ENCODE results near the gene ATP10A.
A peak's percentile ranks its signal among the peaks of the same experiment; 100 is the strongest.

Gene ATP10A

GRCh38 chr15:25830844-25831451 is 32.2 kb downstream of the ATP10A start:
- Histone ChIP-seq H3K27me3 (ENCODE audit: control insufficient read depth, insufficient read depth, low read length) (no peaks in the 10 kb centered on the region), H3K4me3 (ENCODE audit: low read length) (no peak overlapping the region), H3K36me3 (ENCODE audit: control insufficient read depth, insufficient read depth, low read length) (no peaks in the 10 kb centered on the region), H3K9me3 (ENCODE audit: control insufficient read depth, low read length) (no peaks in the 10 kb centered on the region), H3K9ac (ENCODE audit: low read length) (peak overlapping the region; percentile 35), H3K4me1 (ENCODE audit: control insufficient read depth, insufficient read depth, low read length) (no peaks in the 10 kb centered on the region)

GRCh38 chr15:25829073-25829472 is 34.1 kb downstream of the ATP10A start:
- Histone ChIP-seq H3K4me3 (ENCODE audit: low read length) (no peak overlapping the region), H3K9me3 (ENCODE audit: control insufficient read depth, low read length) (no peaks in the 10 kb centered on the region), H3K36me3 (ENCODE audit: control insufficient read depth, insufficient read depth, low read length) (no peaks in the 10 kb centered on the region), H3K27me3 (ENCODE audit: control insufficient read depth, insufficient read depth, low read length) (no peaks in the 10 kb centered on the region), H3K4me1 (ENCODE audit: control insufficient read depth, insufficient read depth, low read length) (no peaks in the 10 kb centered on the region), H3K9ac (ENCODE audit: low read length) (no peak overlapping the region)

GRCh38 chr15:25825207-25825606 is 37.9 kb downstream of the ATP10A start:
- Histone ChIP-seq H3K9me3 (ENCODE audit: control insufficient read depth, low read length) (no peaks in the 10 kb centered on the region), H3K4me3 (ENCODE audit: low read length) (no peak overlapping the region), H3K9ac (ENCODE audit: low read length) (no peak overlapping the region), H3K36me3 (ENCODE audit: control insufficient read depth, insufficient read depth, low read length) (no peaks in the 10 kb centered on the region), H3K27me3 (ENCODE audit: control insufficient read depth, insufficient read depth, low read length) (no peaks in the 10 kb centered on the region), H3K4me1 (ENCODE audit: control insufficient read depth, insufficient read depth, low read length) (no peaks in the 10 kb centered on the region)

- Histone ChIP-seq H3K4me3 (ENCODE audit: low read length) (no peak overlapping the region), H3K9ac (ENCODE audit: low read length) (no peak overlapping the region), H3K9me3 (ENCODE audit: control insufficient read depth, low read length) (no peaks in the 10 kb centered on the region), H3K4me1 (ENCODE audit: control insufficient read depth, insufficient read depth, low read length) (no peaks in the 10 kb centered on the region), H3K27me3 (ENCODE audit: control insufficient read depth, insufficient read depth, low read length) (no peaks in the 10 kb centered on the region), H3K36me3 (ENCODE audit: control insufficient read depth, insufficient read depth, low read length) (no peaks in the 10 kb centered on the region)
These were observed 38.5 kb downstream of the ATP10A start for GRCh38 chr15:25824618-25825017.

GRCh38 chr15:25812845-25813244 is 50.3 kb downstream of the ATP10A start:
- H3K9ac ChIP-seq (ENCODE audit: low read length) = no peak overlapping the region
- H3K4me1 ChIP-seq (ENCODE audit: control insufficient read depth, insufficient read depth, low read length) = no peaks in the 10 kb centered on the region
- H3K36me3 ChIP-seq (ENCODE audit: control insufficient read depth, insufficient read depth, low read length) = no peaks in the 10 kb centered on the region
- H3K4me3 ChIP-seq (ENCODE audit: low read length) = no peak overlapping the region
- H3K9me3 ChIP-seq (ENCODE audit: control insufficient read depth, low read length) = no peaks in the 10 kb centered on the region
- H3K27me3 ChIP-seq (ENCODE audit: control insufficient read depth, insufficient read depth, low read length) = no peaks in the 10 kb centered on the region

GRCh38 chr15:25812073-25812472 is 51.1 kb downstream of the ATP10A start:
- H3K9me3 ChIP-seq (ENCODE audit: control insufficient read depth, low read length) = no peaks in the 10 kb centered on the region
- H3K4me1 ChIP-seq (ENCODE audit: control insufficient read depth, insufficient read depth, low read length) = no peaks in the 10 kb centered on the region
- H3K4me3 ChIP-seq (ENCODE audit: low read length) = no peak overlapping the region
- H3K27me3 ChIP-seq (ENCODE audit: control insufficient read depth, insufficient read depth, low read length) = no peaks in the 10 kb centered on the region
- no peaks in the 10 kb centered on the region for H3K36me3 ChIP-seq (ENCODE audit: control insufficient read depth, insufficient read depth, low read length)
- no peak overlapping the region for H3K9ac ChIP-seq (ENCODE audit: low read length)

- H3K4me3 ChIP-seq (ENCODE audit: low read length) = no peak overlapping the region
- no peaks in the 10 kb centered on the region for H3K27me3 ChIP-seq (ENCODE audit: control insufficient read depth, insufficient read depth, low read length)
- H3K9me3 ChIP-seq (ENCODE audit: control insufficient read depth, low read length) = no peaks in the 10 kb centered on the region
- no peaks in the 10 kb centered on the region for H3K36me3 ChIP-seq (ENCODE audit: control insufficient read depth, insufficient read depth, low read length)
- no peaks in the 10 kb centered on the region for H3K4me1 ChIP-seq (ENCODE audit: control insufficient read depth, insufficient read depth, low read length)
- no peak overlapping the region for H3K9ac ChIP-seq (ENCODE audit: low read length)
These were observed 51.6 kb downstream of the ATP10A start for GRCh38 chr15:25811481-25811906.

- Histone ChIP-seq H3K4me1 (ENCODE audit: control insufficient read depth, insufficient read depth, low read length) (no peaks in the 10 kb centered on the region), H3K9ac (ENCODE audit: low read length) (no peak overlapping the region), H3K9me3 (ENCODE audit: control insufficient read depth, low read length) (no peaks in the 10 kb centered on the region), H3K36me3 (ENCODE audit: control insufficient read depth, insufficient read depth, low read length) (no peaks in the 10 kb centered on the region), H3K4me3 (ENCODE audit: low read length) (no peak overlapping the region), H3K27me3 (ENCODE audit: control insufficient read depth, insufficient read depth, low read length) (no peaks in the 10 kb centered on the region)
These were observed 52.5 kb downstream of the ATP10A start for GRCh38 chr15:25810631-25811091.

GRCh38 chr15:25810154-25810553 is 53.0 kb downstream of the ATP10A start:
- H3K9ac ChIP-seq (ENCODE audit: low read length) = no peak overlapping the region
- H3K4me3 ChIP-seq (ENCODE audit: low read length) = no peak overlapping the region
- H3K4me1 ChIP-seq (ENCODE audit: control insufficient read depth, insufficient read depth, low read length) = no peaks in the 10 kb centered on the region
- no peaks in the 10 kb centered on the region for H3K9me3 ChIP-seq (ENCODE audit: control insufficient read depth, low read length)
- no peaks in the 10 kb centered on the region for H3K36me3 ChIP-seq (ENCODE audit: control insufficient read depth, insufficient read depth, low read length)
- H3K27me3 ChIP-seq (ENCODE audit: control insufficient read depth, insufficient read depth, low read length) = no peaks in the 10 kb centered on the region

GRCh38 chr15:25807063-25807462 is 56.1 kb downstream of the ATP10A start:
- no peaks in the 10 kb centered on the region for H3K4me1 ChIP-seq (ENCODE audit: control insufficient read depth, insufficient read depth, low read length)
- H3K27me3 ChIP-seq (ENCODE audit: control insufficient read depth, insufficient read depth, low read length) = no peaks in the 10 kb centered on the region
- H3K9me3 ChIP-seq (ENCODE audit: control insufficient read depth, low read length) = no peaks in the 10 kb centered on the region
- H3K4me3 ChIP-seq (ENCODE audit: low read length) = no peak overlapping the region
- H3K9ac ChIP-seq (ENCODE audit: low read length) = no peak overlapping the region
- no peaks in the 10 kb centered on the region for H3K36me3 ChIP-seq (ENCODE audit: control insufficient read depth, insufficient read depth, low read length)

- Histone ChIP-seq H3K9me3 (ENCODE audit: control insufficient read depth, low read length) (no peaks in the 10 kb centered on the region), H3K36me3 (ENCODE audit: control insufficient read depth, insufficient read depth, low read length) (no peaks in the 10 kb centered on the region), H3K4me1 (ENCODE audit: control insufficient read depth, insufficient read depth, low read length) (no peaks in the 10 kb centered on the region), H3K27me3 (ENCODE audit: control insufficient read depth, insufficient read depth, low read length) (no peaks in the 10 kb centered on the region), H3K9ac (ENCODE audit: low read length) (no peak overlapping the region), H3K4me3 (ENCODE audit: low read length) (no peak overlapping the region)
These were observed 58.1 kb downstream of the ATP10A start for GRCh38 chr15:25805031-25805430.

- Histone ChIP-seq H3K27me3 (ENCODE audit: control insufficient read depth, insufficient read depth, low read length) (no peaks in the 10 kb centered on the region), H3K9ac (ENCODE audit: low read length) (no peak overlapping the region)
These were observed 58.7 kb downstream of the ATP10A start for GRCh38 chr15:25804451-25804850.

GRCh38 chr15:25803541-25803940 is 59.6 kb downstream of the ATP10A start:
- H3K4me3 ChIP-seq (ENCODE audit: low read length) = no peak overlapping the region
- H3K4me1 ChIP-seq (ENCODE audit: control insufficient read depth, insufficient read depth, low read length) = no peaks in the 10 kb centered on the region
- no peaks in the 10 kb centered on the region for H3K9me3 ChIP-seq (ENCODE audit: control insufficient read depth, low read length)
- H3K27me3 ChIP-seq (ENCODE audit: control insufficient read depth, insufficient read depth, low read length) = no peaks in the 10 kb centered on the region
- H3K36me3 ChIP-seq (ENCODE audit: control insufficient read depth, insufficient read depth, low read length) = no peaks in the 10 kb centered on the region
- no peak overlapping the region for H3K9ac ChIP-seq (ENCODE audit: low read length)

More at GRCh38 chr15:25804451-25804850, 58.7 kb downstream of the ATP10A start:
- H3K36me3 ChIP-seq (ENCODE audit: control insufficient read depth, insufficient read depth, low read length) = no peaks in the 10 kb centered on the region
- H3K9me3 ChIP-seq (ENCODE audit: control insufficient read depth, low read length) = no peaks in the 10 kb centered on the region
- H3K4me3 ChIP-seq (ENCODE audit: low read length) = no peak overlapping the region
- H3K4me1 ChIP-seq (ENCODE audit: control insufficient read depth, insufficient read depth, low read length) = no peaks in the 10 kb centered on the region

All from mucosa of stomach (tissue), 1 donor.